Kidney epithelial cell (primary cell): ENCODE results near the gene IFRD1. TPM values are rescaled to one million over a fixed set of nuclear protein-coding genes. Genes with fewer than 3 reads are reported as not detected.
A peak's percentile ranks its signal among the peaks of the same experiment; 100 is the strongest.

Experiments
- DNase-seq: peaks from one replicate; pipeline ENCODE4 v3.0.0-alpha.2; 2010; ENCODE audit warnings: low read depth
- H3K27me3 ChIP-seq: 2 replicates; pipeline ENCODE4 v1.6.0; 2011; ENCODE audit warnings: low read length; ENCODE audit not compliant: control insufficient read depth, insufficient read depth
- H3K36me3 ChIP-seq: 2 replicates; pipeline ENCODE4 v1.5.1; 2011; ENCODE audit warnings: low read length; ENCODE audit not compliant: control insufficient read depth, insufficient read depth
- H3K4me3 ChIP-seq: 2 replicates; pipeline ENCODE4 v1.5.1; 2011; ENCODE audit warnings: low read depth, mild to moderate bottlenecking, control low read depth, low read length
- total RNA-seq: library from RNA; depleted of rRNA; stranded (reverse); fragments of >200 nt; gene quantifications from 2 replicates; pipeline ENCODE4 v1.2.3, GENCODE V29; 2015
- TF ChIP-seq, protein P1 (sequence below): IDR thresholded peaks from 2 replicates; pipeline ENCODE4 v1.5.1; 2011; ENCODE audit warnings: mild to moderate bottlenecking, moderate library complexity, low read length, control low read depth, inconsistent platforms; ENCODE audit not compliant: insufficient read depth, poor library complexity, severe bottlenecking

Gene IFRD1
- 85.5 and 87.3 TPM in 2 replicates for total RNA-seq

DNA sequence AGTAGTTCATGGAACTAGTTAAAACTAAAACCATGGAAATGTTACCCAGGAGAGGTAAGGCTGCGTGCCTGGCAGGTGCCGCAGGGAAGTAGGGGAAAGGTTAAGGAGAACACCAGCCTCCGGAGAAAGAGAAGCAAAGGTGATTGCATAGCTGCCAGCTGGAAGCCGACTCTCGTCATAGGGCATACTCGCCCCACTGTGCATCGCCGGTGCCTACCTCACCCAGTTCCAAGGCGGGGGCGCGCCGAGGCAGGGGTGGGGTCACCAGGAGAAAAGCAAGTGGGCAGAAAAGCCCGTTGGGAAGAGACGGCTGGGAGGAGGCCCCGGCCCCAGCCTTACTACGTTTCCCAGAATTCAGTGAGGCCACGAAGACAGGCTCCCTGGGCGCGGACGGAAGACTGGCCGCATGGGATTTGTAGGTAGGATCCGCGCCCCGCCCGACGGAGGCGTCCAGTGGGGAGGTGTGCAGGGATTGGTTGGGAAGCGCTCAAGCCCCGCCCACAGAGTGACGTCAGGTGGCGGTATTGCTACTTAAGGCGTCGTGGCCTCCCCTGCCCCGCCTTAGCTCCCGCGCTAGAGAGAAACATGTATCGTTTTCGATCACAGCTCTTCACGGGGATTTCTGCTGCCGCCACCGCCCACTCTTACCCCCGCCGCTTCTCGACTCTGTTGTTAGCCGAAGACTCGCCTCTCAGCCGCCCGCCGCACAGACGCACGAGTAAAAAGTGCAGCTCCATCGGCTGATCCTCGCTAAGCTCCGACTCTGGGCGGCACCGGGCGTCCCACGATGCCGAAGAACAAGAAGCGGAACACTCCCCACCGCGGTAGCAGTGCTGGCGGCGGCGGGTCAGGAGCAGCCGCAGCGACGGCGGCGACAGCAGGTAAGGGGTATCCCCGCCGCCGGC, at the start of gene IFRD1:
IFRD1 (plus strand) TSS at position 559 of the 905 bp plus-strand sequence; CDS start at position 788, 229 bp downstream.
- no peaks in the 10 kb centered on the region for H3K27me3 ChIP-seq
- peak within 1 kb of the TSS; percentile 92 for H3K4me3 ChIP-seq
- peak; percentile 92 for DNase-seq
- TF ChIP-seq, protein P1, sequence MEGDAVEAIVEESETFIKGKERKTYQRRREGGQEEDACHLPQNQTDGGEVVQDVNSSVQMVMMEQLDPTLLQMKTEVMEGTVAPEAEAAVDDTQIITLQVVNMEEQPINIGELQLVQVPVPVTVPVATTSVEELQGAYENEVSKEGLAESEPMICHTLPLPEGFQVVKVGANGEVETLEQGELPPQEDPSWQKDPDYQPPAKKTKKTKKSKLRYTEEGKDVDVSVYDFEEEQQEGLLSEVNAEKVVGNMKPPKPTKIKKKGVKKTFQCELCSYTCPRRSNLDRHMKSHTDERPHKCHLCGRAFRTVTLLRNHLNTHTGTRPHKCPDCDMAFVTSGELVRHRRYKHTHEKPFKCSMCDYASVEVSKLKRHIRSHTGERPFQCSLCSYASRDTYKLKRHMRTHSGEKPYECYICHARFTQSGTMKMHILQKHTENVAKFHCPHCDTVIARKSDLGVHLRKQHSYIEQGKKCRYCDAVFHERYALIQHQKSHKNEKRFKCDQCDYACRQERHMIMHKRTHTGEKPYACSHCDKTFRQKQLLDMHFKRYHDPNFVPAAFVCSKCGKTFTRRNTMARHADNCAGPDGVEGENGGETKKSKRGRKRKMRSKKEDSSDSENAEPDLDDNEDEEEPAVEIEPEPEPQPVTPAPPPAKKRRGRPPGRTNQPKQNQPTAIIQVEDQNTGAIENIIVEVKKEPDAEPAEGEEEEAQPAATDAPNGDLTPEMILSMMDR = no peak
- H3K36me3 ChIP-seq = no peaks in the 10 kb centered on the region

DNA sequence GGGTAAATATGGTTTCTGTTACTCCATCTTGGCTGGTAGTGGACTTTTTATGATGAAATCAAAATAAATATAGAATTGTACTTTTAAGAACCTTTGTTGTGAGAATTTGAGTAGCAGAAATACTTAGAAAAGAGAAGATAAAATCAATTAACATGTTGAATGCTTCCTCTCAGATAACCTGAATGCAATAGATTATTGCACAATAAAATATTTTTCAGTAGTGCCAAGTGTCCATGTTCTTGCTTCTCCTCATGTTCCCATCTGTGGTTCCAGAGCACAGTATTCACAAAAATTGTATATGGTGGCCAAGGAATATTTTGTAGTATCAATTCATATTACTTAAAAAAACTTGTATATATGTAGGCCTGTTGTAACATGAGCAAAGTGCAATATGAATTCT, 45.9 kb upstream of the IFRD1 start:
- no peaks in the 10 kb centered on the region for H3K27me3 ChIP-seq
- DNase-seq = no peak
- no peak overlapping the region for H3K4me3 ChIP-seq
- no peaks in the 10 kb centered on the region for H3K36me3 ChIP-seq
- TF ChIP-seq, protein P1 = no peak

- TF ChIP-seq, protein P1 = no peak
- DNase-seq = no peak
- no peaks in the 10 kb centered on the region for H3K27me3 ChIP-seq
- no peaks in the 10 kb centered on the region for H3K36me3 ChIP-seq
- H3K4me3 ChIP-seq = no peak overlapping the region
These were observed 45.0 kb upstream of the IFRD1 start for GRCh38 chr7:112405286-112405685.

DNA sequence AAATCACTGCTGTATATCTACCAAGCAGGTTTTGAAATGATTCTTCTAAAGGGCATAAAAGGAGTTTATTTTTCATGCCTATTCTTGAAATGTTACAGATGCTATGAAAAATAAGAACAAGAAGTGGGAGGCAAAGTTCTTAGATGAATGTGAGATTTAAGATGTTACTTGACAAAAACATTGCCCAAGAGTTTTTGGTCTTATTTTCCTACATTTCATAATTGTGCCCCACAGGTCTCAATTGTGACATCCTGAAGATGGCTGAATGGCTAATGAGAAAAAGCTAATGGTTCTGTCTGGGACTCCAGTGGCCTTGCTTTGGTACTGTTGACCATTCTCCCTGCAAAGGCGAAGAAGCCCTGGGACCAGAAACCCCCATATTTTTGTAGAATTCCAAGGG, 43.0 kb upstream of the IFRD1 start:
- Histone ChIP-seq H3K27me3 (no peaks in the 10 kb centered on the region), H3K4me3 (no peak overlapping the region), H3K36me3 (no peaks in the 10 kb centered on the region)
- no peak for DNase-seq
- TF ChIP-seq, protein P1 = no peak

DNA sequence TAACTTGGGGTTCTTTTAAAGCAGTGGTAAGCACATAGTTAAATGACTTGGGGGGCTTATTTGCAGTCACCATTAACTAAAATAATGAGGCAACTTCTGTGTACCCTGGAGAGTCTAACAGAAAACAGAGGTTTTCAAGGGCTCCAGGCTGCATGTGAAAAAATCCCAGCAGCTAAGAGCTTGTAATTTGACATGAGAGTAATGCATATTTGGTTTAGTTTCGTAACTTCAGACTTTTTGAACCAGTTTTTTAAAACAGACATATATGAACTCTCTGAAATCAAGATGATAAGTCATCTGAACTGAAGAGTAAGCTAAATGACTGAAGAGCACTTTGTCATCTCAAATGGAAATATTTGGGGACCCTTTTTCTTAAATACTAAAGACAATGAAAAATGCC, 40.2 kb upstream of the IFRD1 start:
- no peak overlapping the region for H3K4me3 ChIP-seq
- H3K36me3 ChIP-seq = no peaks in the 10 kb centered on the region
- TF ChIP-seq, protein P1 = no peak
- H3K27me3 ChIP-seq = no peaks in the 10 kb centered on the region
- DNase-seq = no peak

GRCh38 chr7:112411186-112411795, 39.0 kb upstream of the IFRD1 start:
- Histone ChIP-seq H3K4me3 (no peak overlapping the region), H3K27me3 (no peaks in the 10 kb centered on the region), H3K36me3 (no peaks in the 10 kb centered on the region)
- DNase-seq = no peak
- TF ChIP-seq, protein P1 = peak; percentile 76
